Measurements from ENCODE around the gene ARHGEF10L. TPM values are rescaled to one million over a fixed set of nuclear protein-coding genes. Genes with fewer than 3 reads are reported as not detected.

Gene ARHGEF10L
- total RNA-seq, 1 donor from 2014 or later, result 89.8 TPM

DNA sequence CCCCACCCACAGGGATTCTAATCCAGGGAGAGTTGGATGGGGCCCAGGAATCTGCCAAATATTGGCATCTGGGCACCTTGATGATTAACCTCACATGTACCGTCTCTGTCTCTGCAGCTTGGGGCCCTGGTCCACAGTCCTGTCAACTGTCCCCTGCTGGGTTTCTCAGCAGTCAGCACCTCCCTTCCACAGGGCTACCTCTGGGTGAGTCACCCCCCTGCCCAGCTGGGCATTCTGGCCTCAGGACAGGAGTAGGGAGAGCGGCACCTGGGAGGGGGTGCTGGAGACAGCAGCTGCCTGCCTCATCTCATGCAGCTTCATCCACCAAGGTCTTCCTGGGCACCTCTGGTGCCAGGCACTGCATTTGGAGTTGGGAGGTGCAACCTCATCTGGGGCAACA is 115.0 kb downstream of the ARHGEF10L start:
- Mint-ChIP-seq H3K4me1 (ENCODE audit: low read depth, unreplicated experiment) (peaks cover 14% of the 10 kb centered on the region), H3K27ac (ENCODE audit: unreplicated experiment) (peak overlapping the region; percentile 33), H3K27me3 (ENCODE audit: unreplicated experiment) (peaks cover 10% of the 10 kb centered on the region), H3K36me3 (ENCODE audit: unreplicated experiment) (peaks cover 7% of the 10 kb centered on the region), H3K4me3 (ENCODE audit: unreplicated experiment) (no peak overlapping the region), H3K9me3 (ENCODE audit: unreplicated experiment) (peaks cover 9% of the 10 kb centered on the region)
- TF ChIP-seq, protein P1, sequence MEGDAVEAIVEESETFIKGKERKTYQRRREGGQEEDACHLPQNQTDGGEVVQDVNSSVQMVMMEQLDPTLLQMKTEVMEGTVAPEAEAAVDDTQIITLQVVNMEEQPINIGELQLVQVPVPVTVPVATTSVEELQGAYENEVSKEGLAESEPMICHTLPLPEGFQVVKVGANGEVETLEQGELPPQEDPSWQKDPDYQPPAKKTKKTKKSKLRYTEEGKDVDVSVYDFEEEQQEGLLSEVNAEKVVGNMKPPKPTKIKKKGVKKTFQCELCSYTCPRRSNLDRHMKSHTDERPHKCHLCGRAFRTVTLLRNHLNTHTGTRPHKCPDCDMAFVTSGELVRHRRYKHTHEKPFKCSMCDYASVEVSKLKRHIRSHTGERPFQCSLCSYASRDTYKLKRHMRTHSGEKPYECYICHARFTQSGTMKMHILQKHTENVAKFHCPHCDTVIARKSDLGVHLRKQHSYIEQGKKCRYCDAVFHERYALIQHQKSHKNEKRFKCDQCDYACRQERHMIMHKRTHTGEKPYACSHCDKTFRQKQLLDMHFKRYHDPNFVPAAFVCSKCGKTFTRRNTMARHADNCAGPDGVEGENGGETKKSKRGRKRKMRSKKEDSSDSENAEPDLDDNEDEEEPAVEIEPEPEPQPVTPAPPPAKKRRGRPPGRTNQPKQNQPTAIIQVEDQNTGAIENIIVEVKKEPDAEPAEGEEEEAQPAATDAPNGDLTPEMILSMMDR (IDR thresholded peaks at IDR 0.05; ENCODE audit: partially characterized antibody, unreplicated experiment), result no peak
- DNase-seq, result no peak

DNA sequence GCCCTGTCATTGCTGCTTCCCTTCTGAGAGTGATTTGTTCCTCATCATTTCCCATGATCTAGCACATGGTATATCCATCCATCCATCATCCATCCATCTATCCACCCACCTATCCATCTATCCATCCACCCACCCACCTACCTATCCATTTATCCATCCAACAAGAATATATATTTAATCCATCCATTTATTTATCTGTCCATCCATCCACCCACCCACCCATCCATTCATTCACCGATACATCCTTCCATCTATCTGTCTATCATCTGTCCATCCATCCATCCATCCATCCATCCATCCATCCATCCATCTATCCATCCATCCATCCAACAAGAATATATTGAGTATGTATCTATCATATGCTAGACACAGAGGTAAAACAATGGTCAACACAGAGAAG is 115.7 kb downstream of the ARHGEF10L start:
- Mint-ChIP-seq H3K4me3 (ENCODE audit: unreplicated experiment) (no peak overlapping the region), H3K27me3 (ENCODE audit: unreplicated experiment) (peaks cover 10% of the 10 kb centered on the region), H3K36me3 (ENCODE audit: unreplicated experiment) (peaks cover 7% of the 10 kb centered on the region), H3K9me3 (ENCODE audit: unreplicated experiment) (peaks cover 9% of the 10 kb centered on the region), H3K4me1 (ENCODE audit: low read depth, unreplicated experiment) (peaks cover 14% of the 10 kb centered on the region), H3K27ac (ENCODE audit: unreplicated experiment) (no peak overlapping the region)
- no peak for DNase-seq
- TF ChIP-seq, protein P1 (IDR thresholded peaks at IDR 0.05; ENCODE audit: partially characterized antibody, unreplicated experiment), result no peak

DNA sequence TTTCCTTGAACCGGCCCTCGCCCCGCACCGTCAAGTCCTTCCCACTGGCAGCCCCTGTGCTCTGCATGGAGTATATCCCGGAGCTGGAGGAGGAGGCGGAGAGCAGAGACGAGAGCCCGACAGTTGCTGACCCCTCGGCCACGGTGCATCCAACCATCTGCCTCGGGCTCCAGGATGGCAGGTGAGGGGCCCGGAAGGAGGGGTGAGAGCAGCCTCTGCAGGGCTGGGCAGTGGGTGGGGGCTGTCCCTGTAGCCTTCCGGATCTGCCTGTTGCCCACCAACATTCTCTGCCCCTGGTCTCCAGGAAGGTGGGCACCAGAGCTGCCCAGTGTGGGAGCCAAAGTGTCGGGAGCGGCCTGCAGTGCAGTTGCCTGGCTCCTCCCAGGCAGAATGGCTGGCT is 116.4 kb downstream of the ARHGEF10L start:
- Mint-ChIP-seq H3K36me3 (ENCODE audit: unreplicated experiment) (peaks cover 7% of the 10 kb centered on the region), H3K4me1 (ENCODE audit: low read depth, unreplicated experiment) (peaks cover 14% of the 10 kb centered on the region), H3K27ac (ENCODE audit: unreplicated experiment) (no peak overlapping the region), H3K9me3 (ENCODE audit: unreplicated experiment) (peaks cover 9% of the 10 kb centered on the region), H3K4me3 (ENCODE audit: unreplicated experiment) (no peak overlapping the region), H3K27me3 (ENCODE audit: unreplicated experiment) (peaks cover 8% of the 10 kb centered on the region)
- DNase-seq, result no peak
- TF ChIP-seq, protein P1 (IDR thresholded peaks at IDR 0.05; ENCODE audit: partially characterized antibody, unreplicated experiment), result no peak

DNA sequence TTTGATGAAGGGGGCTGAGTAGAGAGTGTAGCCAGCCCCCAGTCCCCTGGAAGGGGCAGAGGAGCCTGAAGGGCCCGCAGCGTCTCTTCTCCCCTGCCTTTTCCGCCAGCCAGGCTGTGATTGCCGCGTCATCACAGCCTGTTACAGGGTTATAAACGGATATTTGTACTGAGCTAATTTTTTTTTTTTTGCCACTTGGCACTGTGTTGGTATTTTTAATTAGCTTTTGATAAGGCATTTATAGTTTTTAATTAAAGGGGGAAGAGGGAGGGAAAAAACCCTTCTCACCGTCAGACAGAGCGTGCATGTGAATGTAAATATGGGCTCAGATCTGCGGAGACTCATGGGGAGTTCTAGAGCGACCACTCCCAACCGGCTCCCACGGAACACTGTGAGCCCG is 117.9 kb downstream of the ARHGEF10L start:
- H3K36me3 Mint-ChIP-seq (ENCODE audit: unreplicated experiment), result peaks cover 7% of the 10 kb centered on the region
- peaks cover 6% of the 10 kb centered on the region for H3K27me3 Mint-ChIP-seq (ENCODE audit: unreplicated experiment)
- peaks cover 9% of the 10 kb centered on the region for H3K9me3 Mint-ChIP-seq (ENCODE audit: unreplicated experiment)
- peaks cover 18% of the 10 kb centered on the region for H3K4me1 Mint-ChIP-seq (ENCODE audit: low read depth, unreplicated experiment)
- H3K4me3 Mint-ChIP-seq (ENCODE audit: unreplicated experiment), result no peak overlapping the region
- TF ChIP-seq, protein P1 (IDR thresholded peaks at IDR 0.05; ENCODE audit: partially characterized antibody, unreplicated experiment), result no peak
- no peak for DNase-seq
- no peak overlapping the region for H3K27ac Mint-ChIP-seq (ENCODE audit: unreplicated experiment)

DNA sequence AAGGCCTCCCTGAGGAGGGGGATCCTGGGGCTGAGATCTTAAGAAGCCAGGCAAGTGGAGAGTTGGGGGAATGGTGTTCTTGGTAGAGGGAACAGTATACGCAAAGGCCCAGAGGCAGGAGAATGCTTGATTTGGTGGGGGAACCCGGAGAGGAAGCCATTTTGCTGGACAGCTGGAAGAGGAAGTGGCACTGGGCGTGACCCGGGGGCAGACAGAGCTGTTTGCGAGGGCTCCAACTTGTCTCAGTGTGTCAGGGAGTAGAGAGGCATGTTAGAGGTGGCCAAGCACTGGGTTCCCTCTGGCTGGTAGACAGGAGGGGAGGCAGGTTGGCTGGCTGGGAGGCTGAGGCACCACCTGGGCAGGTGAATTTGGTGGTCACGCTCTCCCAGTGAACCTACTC is 119.3 kb downstream of the ARHGEF10L start:
- Mint-ChIP-seq H3K4me3 (ENCODE audit: unreplicated experiment) (no peak overlapping the region), H3K4me1 (ENCODE audit: low read depth, unreplicated experiment) (peaks cover 16% of the 10 kb centered on the region), H3K9me3 (ENCODE audit: unreplicated experiment) (peaks cover 9% of the 10 kb centered on the region), H3K36me3 (ENCODE audit: unreplicated experiment) (peaks cover 7% of the 10 kb centered on the region), H3K27me3 (ENCODE audit: unreplicated experiment) (peaks cover 6% of the 10 kb centered on the region), H3K27ac (ENCODE audit: unreplicated experiment) (no peak overlapping the region)
- no peak for DNase-seq
- TF ChIP-seq, protein P1 (IDR thresholded peaks at IDR 0.05; ENCODE audit: partially characterized antibody, unreplicated experiment), result no peak

Data from glutamatergic neuron (in vitro differentiated cells).